GM13976 (cell line): ENCODE results near the gene SLAIN1.

Experiments
- DNase-seq: peaks from one replicate; pipeline ENCODE4 v3.0.0; 2012; ENCODE audit warnings: low spot score
- CTCF ChIP-seq: IDR thresholded peaks from 2 replicates; pipeline ENCODE4 v1.5.1; 2012; ENCODE audit warnings: borderline replicate concordance, mild to moderate bottlenecking; ENCODE audit not compliant: insufficient read depth; ENCODE audit errors: extremely low read depth, missing control alignments, control extremely low read depth
- in situ Hi-C: fragments of 300-500 bp; cut with MboI; formaldehyde crosslinking; loops from one replicate; pipeline ENCODE4 v1.12.0; 2022; ENCODE audit warnings: low sequenced_read_pairs, mixed read lengths, inconsistent platforms; ENCODE audit not compliant: unreplicated experiment

Gene SLAIN1

GRCh38 chr13:77714119-77714755, 16.8 kb downstream of the SLAIN1 start:
- in situ Hi-C loops: no loop called here
- DNase-seq: no peak
- no peak for TF ChIP-seq CTCF

GRCh38 chr13:77715233-77715891, 17.9 kb downstream of the SLAIN1 start:
- no peak for TF ChIP-seq CTCF
- in situ Hi-C loops: no loop called here
- DNase-seq: no peak

GRCh38 chr13:77716692-77717091, 19.2 kb downstream of the SLAIN1 start:
- DNase-seq: no peak
- TF ChIP-seq CTCF: no peak
- in situ Hi-C loops: no loop called here

GRCh38 chr13:77717508-77717907, 20.0 kb downstream of the SLAIN1 start:
- no peak for TF ChIP-seq CTCF
- in situ Hi-C loops: no loop called here
- no peak for DNase-seq

- in situ Hi-C loops: no loop called here
- TF ChIP-seq CTCF: no peak
- DNase-seq: peak; percentile 16
Observed at GRCh38 chr13:77719128-77719527, 21.6 kb downstream of the SLAIN1 start.

GRCh38 chr13:77720988-77721387, 23.5 kb downstream of the SLAIN1 start:
- DNase-seq: no peak
- in situ Hi-C loops: no loop called here
- TF ChIP-seq CTCF: no peak
